ENCODE results near the gene ERMP1. TPM values are rescaled to one million over a fixed set of nuclear protein-coding genes. Genes with fewer than 3 reads are reported as not detected.

Gene ERMP1
- total and polyA plus RNA-seq, 2 of the 8 experiments (the other 6 are each of a cell fraction or from before 2014, with no cell fraction given), result 12.8 to 16.7 TPM

GRCh38 chr9:5793812-5794211 lies 39.1 kb downstream of the ERMP1 start (continued):
- TF ChIP-seq JUND (IDR thresholded peaks at IDR 0.05; ENCODE audit: low read length) (no peak), ZNF274 (IDR thresholded peaks at IDR 0.05; ENCODE audit: borderline replicate concordance, extremely low read depth, low read length) (no peak), CHD1 (IDR thresholded peaks at IDR 0.05; ENCODE audit: low read depth, low read length) (no peak), SP2 (IDR thresholded peaks at IDR 0.05; ENCODE audit: low read length) (no peak), CHD2 (IDR thresholded peaks at IDR 0.05; ENCODE audit: low read length) (no peak), CREB1 (IDR thresholded peaks at IDR 0.05) (no peak)

Measured in H1 (cell line).